Neural cell (in vitro differentiated cells): Measurements from ENCODE around the gene RPL10A. TPM values are rescaled to one million over a fixed set of nuclear protein-coding genes. Genes with fewer than 3 reads are reported as not detected.

ENCODE experiments used
- H2AFZ ChIP-seq: fragments of 200-600, 300-800 bp; sonication (generic), shearing (Covaris generic); 2 replicates; pipeline ENCODE4 v1.6.0; 2014; ENCODE audit warnings: low read depth, mild to moderate bottlenecking, antibody characterized with exemption, low read length, moderate library complexity
- H3F3A ChIP-seq: fragments of 200-600 bp; shearing (Covaris generic); 2 replicates; pipeline ENCODE4 v1.6.1; 2016; ENCODE audit warnings: mild to moderate bottlenecking, moderate library complexity, mixed read lengths, antibody characterized with exemption, low read length; ENCODE audit not compliant: insufficient read depth, poor library complexity, severe bottlenecking
- H3K27ac ChIP-seq: fragments of 200-600, 300-800 bp; sonication (generic), shearing (Covaris generic); 2 replicates; pipeline ENCODE4 v1.5.1; 2014; ENCODE audit warnings: mild to moderate bottlenecking, low read length, moderate library complexity
- H3K27me3 ChIP-seq: fragments of 300-800, 200-600 bp; sonication (generic), shearing (Covaris generic); 2 replicates; pipeline ENCODE4 v1.6.0; 2014; ENCODE audit warnings: mild to moderate bottlenecking, low read depth, low read length, moderate library complexity; ENCODE audit not compliant: insufficient read depth
- H3K36me3 ChIP-seq: fragments of 300-800, 200-600 bp; sonication (generic), shearing (Covaris generic); 2 replicates; pipeline ENCODE4 v1.5.1; 2014; ENCODE audit warnings: mild to moderate bottlenecking, antibody characterized with exemption, low read length, moderate library complexity; ENCODE audit not compliant: insufficient read depth
- H3K4me2 ChIP-seq: fragments of 300-800, 200-600 bp; sonication (generic), shearing (Covaris generic); 2 replicates; pipeline ENCODE4 v1.6.0; 2014; ENCODE audit warnings: mild to moderate bottlenecking, low read length
- H3K4me3 ChIP-seq: fragments of 300-800, 200-600 bp; sonication (generic), shearing (Covaris generic); 2 replicates; pipeline ENCODE4 v1.5.1; 2014; ENCODE audit warnings: mild to moderate bottlenecking, low read length, moderate library complexity
- H3K79me2 ChIP-seq: fragments of 200-600 bp; shearing (Covaris generic); replicated peaks from 2 replicates; pipeline ENCODE4 v1.6.0; 2014; ENCODE audit warnings: mild to moderate bottlenecking, low read length, moderate library complexity; ENCODE audit not compliant: insufficient read depth
- H3K9ac ChIP-seq: fragments of 300-800, 200-600 bp; sonication (generic), shearing (Covaris generic); 2 replicates; pipeline ENCODE4 v1.6.1; 2016; ENCODE audit warnings: mild to moderate bottlenecking, low read length, mixed read lengths
- H3K9me2 ChIP-seq: fragments of 200-600 bp; shearing (Covaris generic); 2 replicates; pipeline ENCODE4 v1.6.1; 2016; ENCODE audit warnings: mild to moderate bottlenecking, low read length, mixed read lengths; ENCODE audit not compliant: insufficient read depth
- H3K9me3 ChIP-seq: fragments of 200-600, 300-800 bp; sonication (generic), shearing (Covaris generic); 2 replicates; pipeline ENCODE4 v1.6.1; 2016; ENCODE audit warnings: mild to moderate bottlenecking, mixed run types, low read length, moderate library complexity, mixed read lengths
- H4K20me1 ChIP-seq: fragments of 200-600 bp; shearing (Covaris generic); 2 replicates; pipeline ENCODE4 v1.6.1; 2016; ENCODE audit warnings: mild to moderate bottlenecking, mixed run types; ENCODE audit not compliant: insufficient read depth
- EP300 ChIP-seq: fragments of 450-650 bp; conservative IDR thresholded peaks from 2 replicates; pipeline ENCODE4 v1.6.1; 2014; ENCODE audit warnings: antibody characterized with exemption, mild to moderate bottlenecking, moderate library complexity; ENCODE audit not compliant: poor library complexity, severe bottlenecking
- EZH2 ChIP-seq: fragments of 200-600, 300-800 bp; shearing (Covaris generic), sonication (generic); IDR thresholded peaks from 2 replicates; pipeline ENCODE4 v1.6.1; 2014; ENCODE audit warnings: antibody characterized with exemption, low read length, borderline replicate concordance, mild to moderate bottlenecking; ENCODE audit not compliant: insufficient read depth, poor library complexity, severe bottlenecking
- MXI1 ChIP-seq: fragments of 450-650 bp; conservative IDR thresholded peaks from 2 replicates; pipeline ENCODE4 v1.6.1; 2014; ENCODE audit warnings: antibody characterized with exemption, mild to moderate bottlenecking; ENCODE audit not compliant: poor library complexity, severe bottlenecking
- POLR2AphosphoS5 ChIP-seq: IDR thresholded peaks from 2 replicates; pipeline ENCODE4 v1.6.1; 2012
- RAD21 ChIP-seq: fragments of 450-650 bp; conservative IDR thresholded peaks from 2 replicates; pipeline ENCODE4 v1.6.1; 2014; ENCODE audit warnings: antibody characterized with exemption, mild to moderate bottlenecking, moderate library complexity
- SMC3 ChIP-seq: fragments of 450-650 bp; conservative IDR thresholded peaks from 2 replicates; pipeline ENCODE4 v1.6.1; 2014; ENCODE audit warnings: antibody characterized with exemption, mild to moderate bottlenecking, moderate library complexity; ENCODE audit not compliant: poor library complexity
- TAF1 ChIP-seq: IDR thresholded peaks from 2 replicates; pipeline ENCODE4 v1.6.1; 2012; ENCODE audit warnings: low read depth
- polyA plus RNA-seq: library from polyadenylated mRNA; depleted of rRNA; stranded (reverse); fragments of >200 nt; gene quantifications from 2 replicates; pipeline ENCODE4 v1.2.3, GENCODE V29; 2014
- TF ChIP-seq, protein P1 (sequence below): IDR thresholded peaks from 2 replicates; pipeline ENCODE4 v1.6.1; 2012; ENCODE audit warnings: borderline replicate concordance
- TF ChIP-seq, protein P2 (sequence below): fragments of 450-650 bp; IDR thresholded peaks from 2 replicates; pipeline ENCODE4 v1.5.1; 2014; ENCODE audit warnings: antibody characterized with exemption, mild to moderate bottlenecking, moderate library complexity; ENCODE audit not compliant: poor library complexity, severe bottlenecking

Gene RPL10A
- polyA plus RNA-seq, 1 donor from 2014 or later = 1,049 TPM

DNA sequence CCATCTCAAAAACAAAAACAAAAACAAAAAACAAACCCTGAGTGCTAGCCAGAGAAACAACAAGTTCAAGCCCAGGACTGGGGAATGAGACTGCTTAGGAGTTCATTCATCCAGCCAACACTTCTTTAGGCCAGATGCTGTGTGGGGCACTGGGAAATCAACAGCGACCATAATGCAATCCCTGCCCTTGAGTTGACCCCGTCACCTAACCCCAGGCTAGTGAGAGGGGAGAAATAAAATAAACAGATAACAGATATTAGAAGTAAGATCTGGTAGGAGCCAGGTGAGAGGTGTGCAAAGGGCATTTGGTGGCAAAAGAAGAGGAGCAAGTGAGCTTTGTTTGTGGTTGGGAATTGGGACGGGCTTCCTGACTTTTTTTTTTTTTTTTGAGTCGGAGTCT, 4.9 kb upstream of the RPL10A start:
- TF ChIP-seq TAF1 (no peak), MXI1 (no peak), EZH2 (no peak), SMC3 (no peak), POLR2AphosphoS5 (no peak), EP300 (no peak), RAD21 (no peak)
- TF ChIP-seq, protein P1, sequence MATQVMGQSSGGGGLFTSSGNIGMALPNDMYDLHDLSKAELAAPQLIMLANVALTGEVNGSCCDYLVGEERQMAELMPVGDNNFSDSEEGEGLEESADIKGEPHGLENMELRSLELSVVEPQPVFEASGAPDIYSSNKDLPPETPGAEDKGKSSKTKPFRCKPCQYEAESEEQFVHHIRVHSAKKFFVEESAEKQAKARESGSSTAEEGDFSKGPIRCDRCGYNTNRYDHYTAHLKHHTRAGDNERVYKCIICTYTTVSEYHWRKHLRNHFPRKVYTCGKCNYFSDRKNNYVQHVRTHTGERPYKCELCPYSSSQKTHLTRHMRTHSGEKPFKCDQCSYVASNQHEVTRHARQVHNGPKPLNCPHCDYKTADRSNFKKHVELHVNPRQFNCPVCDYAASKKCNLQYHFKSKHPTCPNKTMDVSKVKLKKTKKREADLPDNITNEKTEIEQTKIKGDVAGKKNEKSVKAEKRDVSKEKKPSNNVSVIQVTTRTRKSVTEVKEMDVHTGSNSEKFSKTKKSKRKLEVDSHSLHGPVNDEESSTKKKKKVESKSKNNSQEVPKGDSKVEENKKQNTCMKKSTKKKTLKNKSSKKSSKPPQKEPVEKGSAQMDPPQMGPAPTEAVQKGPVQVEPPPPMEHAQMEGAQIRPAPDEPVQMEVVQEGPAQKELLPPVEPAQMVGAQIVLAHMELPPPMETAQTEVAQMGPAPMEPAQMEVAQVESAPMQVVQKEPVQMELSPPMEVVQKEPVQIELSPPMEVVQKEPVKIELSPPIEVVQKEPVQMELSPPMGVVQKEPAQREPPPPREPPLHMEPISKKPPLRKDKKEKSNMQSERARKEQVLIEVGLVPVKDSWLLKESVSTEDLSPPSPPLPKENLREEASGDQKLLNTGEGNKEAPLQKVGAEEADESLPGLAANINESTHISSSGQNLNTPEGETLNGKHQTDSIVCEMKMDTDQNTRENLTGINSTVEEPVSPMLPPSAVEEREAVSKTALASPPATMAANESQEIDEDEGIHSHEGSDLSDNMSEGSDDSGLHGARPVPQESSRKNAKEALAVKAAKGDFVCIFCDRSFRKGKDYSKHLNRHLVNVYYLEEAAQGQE = no peak
- TF ChIP-seq, protein P2, sequence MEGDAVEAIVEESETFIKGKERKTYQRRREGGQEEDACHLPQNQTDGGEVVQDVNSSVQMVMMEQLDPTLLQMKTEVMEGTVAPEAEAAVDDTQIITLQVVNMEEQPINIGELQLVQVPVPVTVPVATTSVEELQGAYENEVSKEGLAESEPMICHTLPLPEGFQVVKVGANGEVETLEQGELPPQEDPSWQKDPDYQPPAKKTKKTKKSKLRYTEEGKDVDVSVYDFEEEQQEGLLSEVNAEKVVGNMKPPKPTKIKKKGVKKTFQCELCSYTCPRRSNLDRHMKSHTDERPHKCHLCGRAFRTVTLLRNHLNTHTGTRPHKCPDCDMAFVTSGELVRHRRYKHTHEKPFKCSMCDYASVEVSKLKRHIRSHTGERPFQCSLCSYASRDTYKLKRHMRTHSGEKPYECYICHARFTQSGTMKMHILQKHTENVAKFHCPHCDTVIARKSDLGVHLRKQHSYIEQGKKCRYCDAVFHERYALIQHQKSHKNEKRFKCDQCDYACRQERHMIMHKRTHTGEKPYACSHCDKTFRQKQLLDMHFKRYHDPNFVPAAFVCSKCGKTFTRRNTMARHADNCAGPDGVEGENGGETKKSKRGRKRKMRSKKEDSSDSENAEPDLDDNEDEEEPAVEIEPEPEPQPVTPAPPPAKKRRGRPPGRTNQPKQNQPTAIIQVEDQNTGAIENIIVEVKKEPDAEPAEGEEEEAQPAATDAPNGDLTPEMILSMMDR = no peak
- H2AFZ ChIP-seq = no peak overlapping the region

DNA sequence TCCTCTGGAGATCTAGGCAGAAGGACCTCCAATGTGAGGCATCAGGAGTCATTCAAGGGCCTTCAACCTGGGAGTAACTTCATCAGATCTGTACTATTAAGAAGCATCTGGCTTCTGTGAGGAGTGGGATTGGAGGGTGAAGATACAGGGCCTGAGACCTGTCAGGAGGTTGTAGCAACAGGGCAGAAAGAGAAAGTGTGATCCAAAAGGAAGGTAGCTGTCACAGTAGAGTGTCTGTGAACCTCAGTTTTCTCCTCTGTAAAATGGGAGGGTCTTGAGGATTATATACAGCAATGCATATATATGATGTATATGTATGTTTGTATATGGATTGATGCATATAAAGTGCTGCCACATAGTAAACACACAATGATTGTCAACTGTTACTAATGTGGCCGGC, 2.6 kb upstream of the RPL10A start:
- H3K79me2 ChIP-seq = no peaks in the 10 kb centered on the region
- no peaks in the 10 kb centered on the region for H3K27me3 ChIP-seq
- H3K9ac ChIP-seq = no peak overlapping the region
- H3K27ac ChIP-seq = no peak overlapping the region
- no peaks in the 10 kb centered on the region for H3K36me3 ChIP-seq
- no peaks in the 10 kb centered on the region for H3K9me3 ChIP-seq
- no peak overlapping the region for H3K4me2 ChIP-seq
- H3K9me2 ChIP-seq = no peaks in the 10 kb centered on the region
- no peaks in the 10 kb centered on the region for H4K20me1 ChIP-seq
- TF ChIP-seq, protein P2 = no peak
- TF ChIP-seq MXI1 = no peak
- TF ChIP-seq TAF1 = no peak
- no peak for TF ChIP-seq RAD21
- TF ChIP-seq POLR2AphosphoS5 = no peak
- no peak for TF ChIP-seq EZH2
- TF ChIP-seq, protein P1 = no peak
- TF ChIP-seq EP300 = no peak
- no peak for TF ChIP-seq SMC3
- no peak overlapping the region for H2AFZ ChIP-seq
- H3F3A ChIP-seq = no peaks in the 10 kb centered on the region
- no peak overlapping the region for H3K4me3 ChIP-seq

More for the DNA sequence above, 4.9 kb upstream of the RPL10A start:
- no peak overlapping the region for H3K9ac ChIP-seq
- no peaks in the 10 kb centered on the region for H4K20me1 ChIP-seq
- no peaks in the 10 kb centered on the region for H3F3A ChIP-seq
- no peak overlapping the region for H3K4me2 ChIP-seq
- H3K27me3 ChIP-seq = no peaks in the 10 kb centered on the region
- no peaks in the 10 kb centered on the region for H3K9me2 ChIP-seq
- no peak overlapping the region for H3K27ac ChIP-seq
- H3K36me3 ChIP-seq = no peaks in the 10 kb centered on the region
- H3K9me3 ChIP-seq = no peaks in the 10 kb centered on the region
- no peaks in the 10 kb centered on the region for H3K79me2 ChIP-seq
- no peak overlapping the region for H3K4me3 ChIP-seq
